Esophagus mucosa (tissue), 1 donor: Measurements from ENCODE around the gene IL3. TPM values are rescaled to one million over a fixed set of nuclear protein-coding genes. Genes with fewer than 3 reads are reported as not detected.
A peak's percentile ranks its signal among the peaks of the same experiment; 100 is the strongest.
"Not testable (repeated sequence)": the region's sequence is repeated elsewhere in the genome, so short reads cannot be mapped to it uniquely, and the experiment has no call there.

Experiments
- ATAC-seq: fragments of 200-7000 bp; cut with Tn5 transposase; one replicate; pipeline ENCODE4 v1.9.1; 2020
- total RNA-seq: library from RNA; stranded (reverse); gene quantifications from one replicate; pipeline ENCODE4 v1.2.4, GENCODE V29; 2023
- donor health status: DM: yes; HTN: yes; CAD: no.

The IL3 gene
- total RNA-seq, 1 donor from 2014 or later: not detected

GRCh38 chr5:132095424-132095972, 35.0 kb downstream of the IL3 start:
- ATAC-seq: no peak

GRCh38 chr5:132096904-132097303, 36.4 kb downstream of the IL3 start:
- ATAC-seq: no peak

- no peak for ATAC-seq
Measured at GRCh38 chr5:132098151-132098594, 37.7 kb downstream of the IL3 start.

- no peak for ATAC-seq
Measured at GRCh38 chr5:132098621-132099020, 38.2 kb downstream of the IL3 start.

- ATAC-seq: no peak
Measured at GRCh38 chr5:132099076-132099748, 38.8 kb downstream of the IL3 start.

- no peak for ATAC-seq
Measured at GRCh38 chr5:132099905-132100304, 39.5 kb downstream of the IL3 start.

GRCh38 chr5:132100672-132101261, 40.3 kb downstream of the IL3 start:
- no peak for ATAC-seq

GRCh38 chr5:132101385-132101880, 41.0 kb downstream of the IL3 start:
- no peak for ATAC-seq

GRCh38 chr5:132102101-132102701, 41.7 kb downstream of the IL3 start:
- ATAC-seq: no peak

- ATAC-seq: no peak
Measured at GRCh38 chr5:132102944-132103331, 42.5 kb downstream of the IL3 start.

- ATAC-seq: peak; percentile 70
Measured at GRCh38 chr5:132103332-132103951, 43.0 kb downstream of the IL3 start.

GRCh38 chr5:132103969-132104391, 43.5 kb downstream of the IL3 start:
- no peak for ATAC-seq

- ATAC-seq: no peak
Measured at GRCh38 chr5:132104556-132104955, 44.1 kb downstream of the IL3 start.

GRCh38 chr5:132105688-132106087, 45.2 kb downstream of the IL3 start:
- no peak for ATAC-seq

GRCh38 chr5:132108495-132108894, 48.0 kb downstream of the IL3 start:
- not testable (repeated sequence) for ATAC-seq

- not testable (repeated sequence) for ATAC-seq
Measured at GRCh38 chr5:132108957-132109356, 48.5 kb downstream of the IL3 start.

GRCh38 chr5:132109494-132110053, 49.1 kb downstream of the IL3 start:
- no peak for ATAC-seq

- ATAC-seq: no peak
Measured at GRCh38 chr5:132110195-132110594, 49.7 kb downstream of the IL3 start.

- no peak for ATAC-seq
Measured at GRCh38 chr5:132110930-132111329, 50.5 kb downstream of the IL3 start.

- ATAC-seq: no peak
Measured at GRCh38 chr5:132112111-132112510, 51.7 kb downstream of the IL3 start.
